IMR-90 (cell line): Measurements from ENCODE around the gene NAA50. TPM values are rescaled to one million over a fixed set of nuclear protein-coding genes. Genes with fewer than 3 reads are reported as not detected.

Experiments used
- ATAC-seq: fragments of 200-7000 bp; cut with Tn5 transposase; 2 replicates; pipeline ENCODE4 v1.9.1; 2020; ENCODE audit warnings: low read depth, mild to moderate bottlenecking, moderate library complexity
- BruUV-seq: library from RNA; stranded (reverse); fragments of 400-500 nt; replicated peaks from 2 replicates; lab custom pipeline; 2021; lab: Mats Ljungman, UMichigan
- CTCF ChIA-PET: fragments of 300-600 bp; formaldehyde crosslinking; extraction: SDS; loops from one replicate; lab custom pipeline; 2021; ENCODE audit warnings: antibody characterized with exemption; lab: Yijun Ruan, JAX
- POLR2A ChIA-PET: fragments of 300-600 bp; sonication (Branson Sonifier 250); formaldehyde crosslinking; loops from one replicate; lab custom pipeline; 2022; ENCODE audit warnings: antibody characterized with exemption; ENCODE audit not compliant: unreplicated experiment; lab: Charles Lee
- DNase-seq: peaks from one replicate; pipeline ENCODE4 v3.0.0; 2013
- H2AFZ ChIP-seq: replicated peaks from 2 replicates; pipeline ENCODE3; 2013; ENCODE audit warnings: low read length, mild to moderate bottlenecking; ENCODE audit not compliant: poor library complexity
- H2AK5ac ChIP-seq: 2 replicates; pipeline ENCODE4 v1.6.1; 2013; ENCODE audit warnings: low read depth, low read length, inconsistent platforms
- H2AK9ac ChIP-seq: replicated peaks from 2 replicates; pipeline ENCODE3; 2013; ENCODE audit warnings: mild to moderate bottlenecking, low read depth, low read length, moderate library complexity; ENCODE audit not compliant: poor library complexity
- H2BK120ac ChIP-seq: 2 replicates; pipeline ENCODE4 v1.6.1; 2013; ENCODE audit warnings: low read depth, low read length, inconsistent platforms
- H2BK15ac ChIP-seq: 3 replicates; pipeline ENCODE4 v1.6.1; 2013; ENCODE audit warnings: low read depth, low read length, inconsistent platforms
- H2BK20ac ChIP-seq: 2 replicates; pipeline ENCODE4 v1.6.1; 2013; ENCODE audit warnings: low read depth, mild to moderate bottlenecking, inconsistent platforms, low read length, moderate library complexity
- H2BK5ac ChIP-seq: 2 replicates; pipeline ENCODE4 v1.6.1; 2013; ENCODE audit warnings: mild to moderate bottlenecking, low read depth, low read length, inconsistent platforms; ENCODE audit not compliant: poor library complexity, severe bottlenecking
- H3K14ac ChIP-seq: replicated peaks from 2 replicates; pipeline ENCODE4 v1.6.1; 2013; ENCODE audit warnings: low read depth, low read length, inconsistent platforms
- H3K18ac ChIP-seq: 2 replicates; pipeline ENCODE4 v1.6.1; 2013; ENCODE audit warnings: low read depth, low read length, control low read depth
- H3K23ac ChIP-seq: 2 replicates; pipeline ENCODE4 v1.6.1; 2013; ENCODE audit warnings: low read depth, low read length, inconsistent platforms
- H3K27ac ChIP-seq: 2 replicates; pipeline ENCODE4 v1.5.1; 2013; ENCODE audit warnings: mild to moderate bottlenecking, control low read depth, low read length; ENCODE audit not compliant: insufficient read depth
- H3K27me3 ChIP-seq: 2 replicates; pipeline ENCODE4 v1.6.1; 2013; ENCODE audit warnings: low read length; ENCODE audit not compliant: control insufficient read depth, insufficient read depth
- H3K36me3 ChIP-seq: 2 replicates; pipeline ENCODE4 v1.6.1; 2013; ENCODE audit warnings: low read length, mixed read lengths; ENCODE audit not compliant: control insufficient read depth, insufficient read depth
- H3K4ac ChIP-seq: 2 replicates; pipeline ENCODE4 v1.6.1; 2013; ENCODE audit warnings: low read depth, low read length, inconsistent platforms
- H3K4me1 ChIP-seq: 2 replicates; pipeline ENCODE4 v1.6.1; 2013; ENCODE audit warnings: low read length, mixed read lengths; ENCODE audit not compliant: control insufficient read depth, insufficient read depth
- H3K4me2 ChIP-seq: 2 replicates; pipeline ENCODE4 v1.6.1; 2013; ENCODE audit warnings: low read depth, mild to moderate bottlenecking, control low read depth, low read length, moderate library complexity
- H3K4me3 ChIP-seq: 2 replicates; pipeline ENCODE4 v1.5.1; 2013; ENCODE audit warnings: low read depth, mild to moderate bottlenecking, control low read depth, low read length, moderate library complexity; ENCODE audit not compliant: insufficient read depth
- H3K56ac ChIP-seq: 2 replicates; pipeline ENCODE4 v1.6.1; 2013; ENCODE audit warnings: low read length, inconsistent platforms; ENCODE audit not compliant: insufficient read depth; ENCODE audit errors: extremely low read depth
- H3K79me1 ChIP-seq, 2 experiments: 2 replicates each; pipeline ENCODE4 v1.6.1; 2013; ENCODE audit warnings: low read length in 2 of 2, inconsistent platforms in 1 of 2, low read depth in 1 of 2
- H3K9ac ChIP-seq: 2 replicates; pipeline ENCODE4 v1.6.1; 2013; ENCODE audit warnings: low read depth, low read length, control low read depth
- H3K9me1 ChIP-seq: 2 replicates; pipeline ENCODE4 v1.6.1; 2013; ENCODE audit warnings: low read length, inconsistent platforms; ENCODE audit not compliant: insufficient read depth
- H3K9me3 ChIP-seq: 2 replicates; pipeline ENCODE4 v1.6.1; 2013; ENCODE audit warnings: low read length; ENCODE audit not compliant: control insufficient read depth, insufficient read depth
- H4K20me1 ChIP-seq: 2 replicates; pipeline ENCODE4 v1.6.1; 2013; ENCODE audit warnings: low read length, inconsistent platforms; ENCODE audit not compliant: insufficient read depth
- H4K5ac ChIP-seq: 2 replicates; pipeline ENCODE4 v1.6.1; 2013; ENCODE audit warnings: mild to moderate bottlenecking, low read depth, low read length, control low read depth
- H4K8ac ChIP-seq, 2 experiments: 2 replicates each; pipeline ENCODE4 v1.6.1; 2013; ENCODE audit warnings: low read depth in 2 of 2, low read length in 2 of 2, control low read depth in 1 of 2, inconsistent platforms in 1 of 2
- H4K91ac ChIP-seq: 2 replicates; pipeline ENCODE4 v1.6.1; 2013; ENCODE audit warnings: low read depth, low read length, inconsistent platforms; ENCODE audit not compliant: insufficient read depth
- CEBPB ChIP-seq: IDR thresholded peaks from 2 replicates; pipeline ENCODE4 v1.6.1; 2012; ENCODE audit warnings: low read depth, low read length, improper control_type of control experiment
- CHD1 ChIP-seq: IDR thresholded peaks from 2 replicates; pipeline ENCODE4 v1.6.1; 2012; ENCODE audit warnings: low read depth, low read length, improper control_type of control experiment
- FOS ChIP-seq: fragments of 150-350 bp; IDR thresholded peaks from 2 replicates; pipeline ENCODE4 v1.6.1; 2016; ENCODE audit warnings: low read depth, low read length
- MAFK ChIP-seq: IDR thresholded peaks from 2 replicates; pipeline ENCODE4 v1.6.1; 2012; ENCODE audit warnings: low read depth, low read length, improper control_type of control experiment
- MAZ ChIP-seq: IDR thresholded peaks from 2 replicates; pipeline ENCODE4 v1.6.1; 2012; ENCODE audit warnings: low read depth, mild to moderate bottlenecking, low read length, improper control_type of control experiment, moderate library complexity, borderline replicate concordance
- MXI1 ChIP-seq: IDR thresholded peaks from 2 replicates; pipeline ENCODE4 v1.6.1; 2012; ENCODE audit warnings: low read depth, mild to moderate bottlenecking, low read length, moderate library complexity, borderline replicate concordance
- NFE2L2 ChIP-seq: fragments of 150-350 bp; IDR thresholded peaks from 2 replicates; pipeline ENCODE4 v1.6.1; 2016; ENCODE audit warnings: low read depth, mild to moderate bottlenecking, low read length
- RAD21 ChIP-seq: IDR thresholded peaks from 2 replicates; pipeline ENCODE4 v1.6.1; 2012; ENCODE audit warnings: low read length, improper control_type of control experiment
- SMC3 ChIP-seq: fragments of 150-350 bp; IDR thresholded peaks from 2 replicates; pipeline ENCODE4 v1.6.1; 2016; ENCODE audit warnings: low read depth, mild to moderate bottlenecking, antibody characterized with exemption, low read length, moderate library complexity
- USF2 ChIP-seq: fragments of 150-350 bp; IDR thresholded peaks from 2 replicates; pipeline ENCODE4 v1.6.1; 2017; ENCODE audit warnings: mild to moderate bottlenecking, antibody characterized with exemption, low read length, low read depth
- WGBS, 2 experiments: methylation state at CpG; one replicate each; pipeline versions ENCODE4 v1.1.5 to v1.1.7; 2013; ENCODE audit warnings: missing lambda C conversion rate in 2 of 2; ENCODE audit not compliant: insufficient read length in 1 of 2; ENCODE audit errors: extremely low coverage in 2 of 2; 5-methylcytosine and 5-hydroxymethylcytosine counted together
- dilution Hi-C: fragments of 300-500 bp; cut with HindIII; formaldehyde crosslinking; loops from one replicate; pipeline ENCODE4 v1.14.3; 2018; ENCODE audit warnings: low sequenced_read_pairs; ENCODE audit not compliant: unreplicated experiment
- in situ Hi-C: fragments of 300-500 bp; cut with MboI; formaldehyde crosslinking; loops from 3 replicates; pipeline ENCODE4 v1.14.3; 2019; ENCODE audit warnings: low sequenced_read_pairs, inconsistent platforms, mixed read lengths
- intact Hi-C: fragments of 100-400 bp; cut with micrococcal nuclease; formaldehyde crosslinking; loops from 2 replicates; pipeline ENCODE4 v1.10.0; 2022
- polyA plus RNA-seq, 3 experiments: library from polyadenylated mRNA; depleted of rRNA; stranded (reverse); fragments of >200 nt; gene quantifications; 2 replicates each; pipeline ENCODE4 v1.2.3, GENCODE V29; 2012; ENCODE audit warnings: low replicate concordance in 1 of 3
- total RNA-seq: library from RNA; depleted of rRNA; stranded (reverse); fragments of >200 nt; gene quantifications from 2 replicates; pipeline ENCODE4 v1.2.3, GENCODE V29; 2012

Gene NAA50
- total and polyA plus RNA-seq, 2 of the 4 experiments (the other 2 are of a cell fraction) = 42.4 to 125 TPM

- in situ Hi-C loops (no loop called here), intact Hi-C loops (no loop called here), dilution Hi-C loops (no loop called here)
- Histone ChIP-seq H3K36me3 (no peaks in the 10 kb centered on the region), H2AFZ (no peak overlapping the region), H3K9me1 (peaks cover 3% of the 10 kb centered on the region), H3K18ac (peak overlapping the region; percentile 83; the same call in 1 of the 2 replicates), H3K23ac (peak overlapping the region; percentile 94), H3K4ac (peak overlapping the region; percentile 93; the same call in 1 of the 2 replicates), H2BK20ac (no peak overlapping the region), H4K20me1 (no peaks in the 10 kb centered on the region), H3K4me1 (peaks cover 4% of the 10 kb centered on the region), H4K91ac (peak overlapping the region; percentile 72; the same call in 1 of the 2 replicates), H3K9me3 (no peaks in the 10 kb centered on the region), H2AK5ac (no peak overlapping the region), H4K8ac (peak overlapping the region in 1 of 2 experiments; percentile 61; a peak in 2 of 4 replicates), H2BK120ac (no peak overlapping the region), H3K9ac (peak overlapping the region; percentile 96; the same call in 1 of the 2 replicates), H2BK5ac (peak overlapping the region; percentile 98), H3K4me3 (peak overlapping the region; percentile 95), H3K27me3 (no peaks in the 10 kb centered on the region), H3K56ac (peak overlapping the region; percentile 22; the same call in 1 of the 2 replicates), H3K14ac (peak overlapping the region; percentile 81), H4K5ac (no peak overlapping the region), H2AK9ac (no peak overlapping the region), H3K4me2 (peak overlapping the region; percentile 99), H3K27ac (peak overlapping the region; percentile 97; the same call in 1 of the 2 replicates), H2BK15ac (no peak overlapping the region), H3K79me1 (peaks cover 27 to 53% of the 10 kb centered on the region in 2 experiments)
- WGBS, 2 experiments = 17% methylated on average over 2 of the region's 8 CpGs; no CpG with 5 or more reads in 1 of the 2 experiments
- TSS peak; percentile 60 for BruUV-seq
- POLR2A ChIA-PET = interaction anchor here (0.6 kb wide), 1 partner anchor 97 kb away, joined by 4 read pairs; no protein-coding TSS in a partner anchor
- TF ChIP-seq CEBPB (no peak), USF2 (no peak), CHD1 (no peak), NFE2L2 (no peak), RAD21 (no peak), FOS (no peak), MAFK (no peak), SMC3 (no peak), MAZ (no peak), MXI1 (no peak)
- CTCF ChIA-PET = interaction anchor here (1.1 kb wide), 1 partner anchor 68 kb away, joined by 3 read pairs; no protein-coding TSS in a partner anchor
- ATAC-seq (peak; percentile 1; the same call in 1 of the 2 replicates), DNase-seq (peak; percentile 56)
These were observed 50.6 kb downstream of the NAA50 start for GRCh38 chr3:113695431-113695785.
